ENCODE results near the gene OR1Q1.
"Not testable (repeated sequence)": the region's sequence is repeated elsewhere in the genome, so short reads cannot be mapped to it uniquely, and the experiment has no call there.

Gene OR1Q1

GRCh38 chr9:122614362-122614761 is at the start of gene OR1Q1:
OR1Q1 (plus strand) TSS chr9:122614738; CDS start chr9:122614738, 0 bp downstream.
- no peak for DNase-seq

GRCh38 chr9:122567901-122568300 is 46.6 kb upstream of the OR1Q1 start:
- no peak for DNase-seq

GRCh38 chr9:122572456-122572855 is 42.1 kb upstream of the OR1Q1 start:
- no peak for DNase-seq

- DNase-seq, result no peak
Measured at GRCh38 chr9:122579874-122580273, 34.7 kb upstream of the OR1Q1 start.

GRCh38 chr9:122580360-122580759 is 34.2 kb upstream of the OR1Q1 start:
- no peak for DNase-seq

GRCh38 chr9:122583284-122583683 is 31.3 kb upstream of the OR1Q1 start, which contains the start of gene OR1L8:
OR1L8 (minus strand) TSS chr9:122583384; CDS start chr9:122568477, 14,907 bp downstream.
- not testable (repeated sequence) for DNase-seq

GRCh38 chr9:122605691-122606090 is 8.8 kb upstream of the OR1Q1 start:
- DNase-seq, result no peak

GRCh38 chr9:122606587-122606986 is 8.0 kb upstream of the OR1Q1 start:
- no peak for DNase-seq

- DNase-seq, result no peak
Measured at GRCh38 chr9:122609804-122610203, 4.7 kb upstream of the OR1Q1 start.

GRCh38 chr9:122619996-122620395 is 5.5 kb downstream of the OR1Q1 start:
- DNase-seq, result no peak

GRCh38 chr9:122642226-122642625 is 27.7 kb downstream of the OR1Q1 start:
- DNase-seq, result no peak

- DNase-seq, result no peak
Measured at GRCh38 chr9:122656378-122656777, 41.8 kb downstream of the OR1Q1 start.

GRCh38 chr9:122657527-122657926 is 43.0 kb downstream of the OR1Q1 start, which contains the start of gene OR1B1:
OR1B1 (minus strand) TSS chr9:122657627.
- DNase-seq, result no peak

GRCh38 chr9:122661416-122661815 is 46.9 kb downstream of the OR1Q1 start, which contains the start of gene OR1L1:
OR1L1 (plus strand) TSS chr9:122661716; CDS start chr9:122661716, 0 bp downstream.
- no peak for DNase-seq
